ENCODE measurements around the gene ZNG1F.
"Not testable (repeated sequence)": the region's sequence is repeated elsewhere in the genome, so short reads cannot be mapped to it uniquely, and the experiment has no call there.

The ZNG1F gene

DNA sequence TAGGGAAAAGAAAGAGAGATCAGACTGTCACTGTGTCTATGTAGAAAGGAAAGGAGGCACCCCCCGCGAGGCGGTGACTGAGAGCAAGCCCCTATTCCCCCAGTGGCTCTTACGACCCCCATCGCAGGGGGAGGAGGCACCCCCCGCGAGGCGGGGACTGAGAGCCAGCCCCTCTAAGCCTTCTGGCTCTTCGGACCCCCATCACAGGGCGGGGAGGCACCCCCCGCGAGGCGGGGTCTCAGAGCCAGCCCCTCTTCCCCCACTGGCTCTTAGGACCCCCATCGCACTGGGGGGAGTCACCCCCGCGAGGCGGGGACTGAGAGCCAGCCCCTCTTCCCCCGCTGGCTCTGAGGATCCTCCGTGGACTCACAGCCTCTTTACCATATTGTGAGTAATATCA is 84.6 kb downstream of the ZNG1F start:
- H3K27ac ChIP-seq (ENCODE audit: low read depth in 2 of 2, low read length in 2 of 2); H3K36me3 ChIP-seq (ENCODE audit: control insufficient read depth in 2 of 2, insufficient read depth in 2 of 2, low read length in 2 of 2): not testable (repeated sequence)

DNA sequence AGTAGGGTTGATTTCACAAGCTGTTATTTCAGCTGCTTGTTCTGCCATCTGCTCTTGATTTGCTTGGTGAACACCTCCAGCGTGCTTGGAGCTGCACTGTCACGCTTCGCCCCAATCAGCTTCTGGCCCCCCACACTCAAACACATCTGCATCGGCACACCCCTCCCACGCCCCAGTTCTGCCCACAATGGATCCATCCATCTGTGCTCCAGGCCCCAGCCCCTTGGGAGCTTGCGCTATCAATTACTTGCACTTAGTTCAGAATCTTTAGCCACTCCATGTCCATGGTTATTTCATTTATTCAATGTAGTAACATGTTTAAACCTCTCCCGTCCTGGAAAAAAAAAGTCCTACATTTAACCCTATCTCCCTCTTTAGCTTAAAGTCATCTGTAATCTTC is 88.6 kb downstream of the ZNG1F start:
- H3K4me3 ChIP-seq (ENCODE audit: low read length in 2 of 2); H3K9ac ChIP-seq (ENCODE audit: low read depth in 1 of 2, low read length in 2 of 2); H3K36me3 ChIP-seq (ENCODE audit: control insufficient read depth in 2 of 2, insufficient read depth in 2 of 2, low read length in 2 of 2); H3K4me1 ChIP-seq (ENCODE audit: control insufficient read depth in 2 of 2, insufficient read depth in 2 of 2, low read length in 2 of 2); H3K27me3 ChIP-seq (ENCODE audit: control insufficient read depth in 2 of 2, insufficient read depth in 2 of 2, low read length in 2 of 2); H3K9me3 ChIP-seq (ENCODE audit: control insufficient read depth in 2 of 2, low read length in 2 of 2); H3K27ac ChIP-seq (ENCODE audit: low read depth in 2 of 2, low read length in 2 of 2): not testable (repeated sequence)

More for the DNA sequence above, 84.6 kb downstream of the ZNG1F start:
- H3K4me3 ChIP-seq (ENCODE audit: low read length in 2 of 2); H3K27me3 ChIP-seq (ENCODE audit: control insufficient read depth in 2 of 2, insufficient read depth in 2 of 2, low read length in 2 of 2); H3K9me3 ChIP-seq (ENCODE audit: control insufficient read depth in 2 of 2, low read length in 2 of 2); H3K4me1 ChIP-seq (ENCODE audit: control insufficient read depth in 2 of 2, insufficient read depth in 2 of 2, low read length in 2 of 2); H3K9ac ChIP-seq (ENCODE audit: low read depth in 1 of 2, low read length in 2 of 2): not testable (repeated sequence)

DNA sequence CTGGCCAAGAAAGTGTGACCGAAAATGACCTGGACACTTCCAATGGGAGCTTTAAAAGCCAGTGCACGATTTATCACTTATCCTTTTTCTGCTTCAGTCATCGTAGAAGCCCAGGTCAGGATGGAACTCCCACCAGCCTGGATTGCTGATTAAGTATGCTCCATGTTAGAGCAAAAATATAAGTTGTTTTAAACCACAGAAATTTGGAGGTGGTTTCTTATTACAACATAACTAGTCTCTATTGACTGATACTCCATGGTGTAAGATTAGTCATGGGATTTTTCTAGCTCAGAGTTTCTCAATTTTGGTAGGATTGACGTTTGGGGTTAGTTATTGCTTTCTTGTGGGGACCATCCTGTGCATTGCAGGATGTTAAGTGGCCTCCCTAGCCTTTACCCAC is 90.4 kb downstream of the ZNG1F start:
- not testable (repeated sequence) for H3K9ac ChIP-seq (ENCODE audit: low read depth in 1 of 2, low read length in 2 of 2); H3K4me1 ChIP-seq (ENCODE audit: control insufficient read depth in 2 of 2, insufficient read depth in 2 of 2, low read length in 2 of 2); H3K4me3 ChIP-seq (ENCODE audit: low read length in 2 of 2); H3K36me3 ChIP-seq (ENCODE audit: control insufficient read depth in 2 of 2, insufficient read depth in 2 of 2, low read length in 2 of 2); H3K27ac ChIP-seq (ENCODE audit: low read depth in 2 of 2, low read length in 2 of 2); H3K9me3 ChIP-seq (ENCODE audit: control insufficient read depth in 2 of 2, low read length in 2 of 2); H3K27me3 ChIP-seq (ENCODE audit: control insufficient read depth in 2 of 2, insufficient read depth in 2 of 2, low read length in 2 of 2)

DNA sequence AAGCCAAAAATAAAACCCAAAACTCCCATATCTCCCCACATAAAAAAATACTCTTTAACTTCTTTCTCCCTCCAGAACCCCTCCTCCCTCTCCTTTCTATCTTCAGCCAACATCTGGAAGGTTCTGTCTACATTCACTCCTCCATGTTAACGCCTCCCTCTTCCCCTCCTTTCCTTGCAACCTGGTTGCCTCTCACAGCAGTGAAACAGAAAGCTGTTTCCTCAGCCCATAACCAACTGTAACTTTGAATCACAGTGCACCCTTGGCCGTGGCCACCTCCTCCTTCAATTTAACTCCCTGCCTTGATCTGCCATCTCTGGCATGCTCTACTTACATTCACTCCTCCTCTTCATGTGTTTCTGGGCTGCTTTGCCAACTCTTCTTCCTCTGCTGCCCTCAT is 94.1 kb downstream of the ZNG1F start:
- H3K27me3 ChIP-seq (ENCODE audit: control insufficient read depth in 2 of 2, insufficient read depth in 2 of 2, low read length in 2 of 2); H3K9ac ChIP-seq (ENCODE audit: low read depth in 1 of 2, low read length in 2 of 2); H3K4me1 ChIP-seq (ENCODE audit: control insufficient read depth in 2 of 2, insufficient read depth in 2 of 2, low read length in 2 of 2); H3K27ac ChIP-seq (ENCODE audit: low read depth in 2 of 2, low read length in 2 of 2); H3K9me3 ChIP-seq (ENCODE audit: control insufficient read depth in 2 of 2, low read length in 2 of 2); H3K4me3 ChIP-seq (ENCODE audit: low read length in 2 of 2); H3K36me3 ChIP-seq (ENCODE audit: control insufficient read depth in 2 of 2, insufficient read depth in 2 of 2, low read length in 2 of 2): not testable (repeated sequence)

DNA sequence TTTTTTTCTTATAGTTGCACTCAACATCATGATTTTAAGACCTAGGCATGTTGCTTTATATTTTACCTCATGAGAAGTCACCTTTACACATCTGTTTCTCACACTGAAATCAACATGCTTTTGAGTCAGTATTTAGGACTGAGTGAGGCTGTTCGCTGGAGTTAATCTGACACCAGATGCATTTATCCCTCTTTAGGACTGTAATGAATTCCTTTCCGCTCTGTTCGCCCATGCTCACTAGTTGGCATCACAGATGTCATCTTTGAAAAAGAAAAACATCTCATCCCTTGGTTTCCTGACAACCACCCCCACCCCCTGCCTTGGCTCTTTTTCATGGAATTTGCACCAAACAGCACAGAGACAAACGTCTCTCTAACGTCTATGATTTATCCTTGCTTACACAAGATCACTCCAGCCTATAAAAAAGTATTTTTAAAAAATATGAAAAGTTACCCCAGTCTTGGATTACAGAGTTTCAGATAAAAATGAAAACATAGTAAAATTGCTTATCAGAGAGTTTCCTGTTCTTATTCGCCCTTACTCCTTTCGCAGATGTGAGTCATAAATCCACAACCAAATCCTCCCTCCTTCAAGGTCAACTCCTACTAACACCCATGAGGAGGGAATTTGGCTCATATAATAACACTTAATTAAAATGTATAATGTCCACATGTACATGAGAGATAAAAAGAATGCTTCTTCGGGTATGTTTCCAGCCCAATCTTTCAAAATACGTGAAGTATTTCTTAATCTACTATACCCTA is 94.9 kb downstream of the ZNG1F start:
- not testable (repeated sequence) for H3K9me3 ChIP-seq (ENCODE audit: control insufficient read depth in 2 of 2, low read length in 2 of 2); H3K9ac ChIP-seq (ENCODE audit: low read depth in 1 of 2, low read length in 2 of 2); H3K4me3 ChIP-seq (ENCODE audit: low read length in 2 of 2); H3K36me3 ChIP-seq (ENCODE audit: control insufficient read depth in 2 of 2, insufficient read depth in 2 of 2, low read length in 2 of 2); H3K4me1 ChIP-seq (ENCODE audit: control insufficient read depth in 2 of 2, insufficient read depth in 2 of 2, low read length in 2 of 2); H3K27ac ChIP-seq (ENCODE audit: low read depth in 2 of 2, low read length in 2 of 2); H3K27me3 ChIP-seq (ENCODE audit: control insufficient read depth in 2 of 2, insufficient read depth in 2 of 2, low read length in 2 of 2)

DNA sequence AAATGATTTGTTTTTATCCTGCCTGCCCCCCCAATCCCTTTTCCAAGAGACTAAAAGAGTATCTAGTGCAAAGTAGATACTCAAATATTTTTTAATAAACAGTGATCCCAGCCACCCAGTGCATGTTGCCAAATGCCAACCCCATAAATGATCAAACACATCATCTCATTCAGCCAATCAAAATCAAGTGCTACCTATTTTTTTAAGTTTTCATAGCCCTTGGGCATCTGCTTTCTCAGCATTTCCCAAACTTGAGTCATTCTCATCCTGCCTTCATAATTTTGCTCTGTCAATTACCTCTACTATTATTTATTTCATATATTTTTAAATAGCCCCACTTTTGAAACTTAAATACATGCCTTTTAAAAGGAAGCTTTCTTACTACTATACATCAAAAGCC is 98.2 kb downstream of the ZNG1F start:
- H3K36me3 ChIP-seq (ENCODE audit: control insufficient read depth in 2 of 2, insufficient read depth in 2 of 2, low read length in 2 of 2); H3K27me3 ChIP-seq (ENCODE audit: control insufficient read depth in 2 of 2, insufficient read depth in 2 of 2, low read length in 2 of 2); H3K9ac ChIP-seq (ENCODE audit: low read depth in 1 of 2, low read length in 2 of 2); H3K4me3 ChIP-seq (ENCODE audit: low read length in 2 of 2); H3K9me3 ChIP-seq (ENCODE audit: control insufficient read depth in 2 of 2, low read length in 2 of 2); H3K4me1 ChIP-seq (ENCODE audit: control insufficient read depth in 2 of 2, insufficient read depth in 2 of 2, low read length in 2 of 2); H3K27ac ChIP-seq (ENCODE audit: low read depth in 2 of 2, low read length in 2 of 2): not testable (repeated sequence)

DNA sequence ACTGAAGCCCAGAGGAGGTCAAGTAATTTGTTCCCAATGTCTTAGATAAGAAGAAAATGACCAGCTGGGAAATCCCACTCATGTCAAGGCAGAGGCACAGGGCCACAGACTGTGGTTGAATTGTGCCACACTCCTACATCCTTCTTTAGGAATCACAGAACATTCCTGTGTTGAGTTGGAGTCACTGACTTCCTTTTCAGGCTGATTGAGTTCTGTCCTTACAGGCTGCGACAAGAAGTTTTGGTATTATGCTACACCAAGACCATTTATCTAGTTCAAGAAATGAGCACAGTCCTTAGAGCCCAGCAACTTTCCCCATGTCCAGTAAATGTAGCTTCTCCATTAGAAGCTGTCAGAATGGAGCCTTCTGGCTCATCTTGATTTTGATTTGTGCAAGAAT is 98.7 kb downstream of the ZNG1F start:
- H3K9me3 ChIP-seq (ENCODE audit: control insufficient read depth in 2 of 2, low read length in 2 of 2); H3K27ac ChIP-seq (ENCODE audit: low read depth in 2 of 2, low read length in 2 of 2); H3K9ac ChIP-seq (ENCODE audit: low read depth in 1 of 2, low read length in 2 of 2); H3K4me3 ChIP-seq (ENCODE audit: low read length in 2 of 2); H3K4me1 ChIP-seq (ENCODE audit: control insufficient read depth in 2 of 2, insufficient read depth in 2 of 2, low read length in 2 of 2); H3K27me3 ChIP-seq (ENCODE audit: control insufficient read depth in 2 of 2, insufficient read depth in 2 of 2, low read length in 2 of 2); H3K36me3 ChIP-seq (ENCODE audit: control insufficient read depth in 2 of 2, insufficient read depth in 2 of 2, low read length in 2 of 2): not testable (repeated sequence)

DNA sequence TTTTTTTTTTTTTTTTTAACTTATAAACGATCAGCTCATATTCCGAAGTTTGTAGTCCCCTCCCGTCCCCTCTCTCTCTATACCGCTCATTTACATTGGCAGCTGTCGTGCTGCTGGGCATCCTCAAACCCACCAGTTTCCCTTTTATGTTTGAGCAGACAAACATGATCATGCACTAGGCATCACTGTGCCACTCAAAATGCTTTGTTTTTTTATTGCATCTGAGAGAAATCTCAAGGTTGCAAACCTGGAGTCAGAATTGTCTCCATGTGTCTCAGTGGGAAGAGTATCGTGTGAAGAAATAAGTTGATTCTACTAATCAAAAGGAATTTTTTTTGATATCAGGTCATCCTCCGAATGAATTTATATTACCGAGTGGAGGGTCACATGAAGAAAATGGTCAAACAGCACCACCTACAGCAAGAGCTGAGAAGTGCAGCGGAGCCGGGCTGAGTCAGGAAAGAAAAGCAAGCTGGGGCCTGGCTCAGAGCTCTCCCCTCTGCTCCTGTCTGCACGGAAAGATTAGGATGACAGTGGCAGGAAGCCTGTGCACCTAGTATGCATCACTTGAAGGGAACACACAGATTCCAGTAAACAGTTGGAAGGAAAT is 100.6 kb downstream of the ZNG1F start:
- H3K9me3 ChIP-seq (ENCODE audit: control insufficient read depth in 2 of 2, low read length in 2 of 2); H3K36me3 ChIP-seq (ENCODE audit: control insufficient read depth in 2 of 2, insufficient read depth in 2 of 2, low read length in 2 of 2); H3K4me3 ChIP-seq (ENCODE audit: low read length in 2 of 2); H3K4me1 ChIP-seq (ENCODE audit: control insufficient read depth in 2 of 2, insufficient read depth in 2 of 2, low read length in 2 of 2); H3K27ac ChIP-seq (ENCODE audit: low read depth in 2 of 2, low read length in 2 of 2); H3K27me3 ChIP-seq (ENCODE audit: control insufficient read depth in 2 of 2, insufficient read depth in 2 of 2, low read length in 2 of 2); H3K9ac ChIP-seq (ENCODE audit: low read depth in 1 of 2, low read length in 2 of 2): not testable (repeated sequence)

DNA sequence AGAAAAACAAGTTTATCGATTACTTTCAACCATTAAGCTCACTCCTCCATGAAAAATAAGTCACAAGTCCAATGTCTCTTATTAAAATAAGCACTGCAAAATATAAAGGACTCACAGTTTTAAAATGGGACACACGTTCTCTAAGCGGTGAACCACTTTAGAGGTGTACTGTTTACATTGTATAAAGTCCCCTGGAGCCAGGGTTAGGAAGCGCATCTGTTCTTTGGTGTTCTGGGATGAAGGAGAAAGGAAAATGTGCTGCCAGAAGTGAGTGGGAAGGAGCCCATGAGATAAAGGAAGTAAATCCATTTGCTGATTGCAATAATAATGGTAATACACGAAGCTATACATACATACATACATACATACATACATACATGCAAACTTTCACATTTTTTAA is 101.2 kb downstream of the ZNG1F start:
- H3K4me1 ChIP-seq (ENCODE audit: control insufficient read depth in 2 of 2, insufficient read depth in 2 of 2, low read length in 2 of 2); H3K27me3 ChIP-seq (ENCODE audit: control insufficient read depth in 2 of 2, insufficient read depth in 2 of 2, low read length in 2 of 2); H3K4me3 ChIP-seq (ENCODE audit: low read length in 2 of 2); H3K27ac ChIP-seq (ENCODE audit: low read depth in 2 of 2, low read length in 2 of 2); H3K9me3 ChIP-seq (ENCODE audit: control insufficient read depth in 2 of 2, low read length in 2 of 2); H3K9ac ChIP-seq (ENCODE audit: low read depth in 1 of 2, low read length in 2 of 2); H3K36me3 ChIP-seq (ENCODE audit: control insufficient read depth in 2 of 2, insufficient read depth in 2 of 2, low read length in 2 of 2): not testable (repeated sequence)

DNA sequence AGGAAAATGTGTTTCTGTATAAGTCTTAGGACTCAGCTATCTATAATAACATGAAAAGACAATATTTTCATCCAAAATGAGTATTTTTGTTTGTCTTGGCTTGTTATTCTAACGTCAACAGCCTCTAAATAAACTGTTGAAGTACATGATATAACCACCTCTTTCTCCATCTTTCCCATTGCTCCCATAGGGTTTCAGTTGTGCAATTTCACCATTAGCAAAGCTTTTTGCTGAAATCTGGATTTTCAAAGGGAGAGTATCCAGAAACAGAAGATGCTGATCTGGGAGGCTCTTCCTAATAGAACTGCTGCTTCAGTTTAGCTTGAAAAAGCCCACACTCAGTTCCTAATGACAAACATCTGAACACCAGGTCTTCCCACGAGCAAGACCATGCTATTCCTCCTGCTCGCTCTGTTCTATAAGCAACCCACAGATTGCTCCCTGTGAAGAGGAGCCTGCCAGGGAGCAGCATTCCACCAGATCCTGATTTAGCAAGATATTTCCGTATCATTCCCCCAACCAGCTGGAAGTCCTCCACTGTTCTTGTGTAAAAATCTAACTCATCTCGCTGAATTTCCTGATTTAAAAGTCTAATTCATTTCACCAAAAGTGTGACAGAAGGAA is 101.8 kb downstream of the ZNG1F start:
- H3K4me3 ChIP-seq (ENCODE audit: low read length in 2 of 2); H3K9me3 ChIP-seq (ENCODE audit: control insufficient read depth in 2 of 2, low read length in 2 of 2); H3K9ac ChIP-seq (ENCODE audit: low read depth in 1 of 2, low read length in 2 of 2); H3K4me1 ChIP-seq (ENCODE audit: control insufficient read depth in 2 of 2, insufficient read depth in 2 of 2, low read length in 2 of 2); H3K27me3 ChIP-seq (ENCODE audit: control insufficient read depth in 2 of 2, insufficient read depth in 2 of 2, low read length in 2 of 2); H3K36me3 ChIP-seq (ENCODE audit: control insufficient read depth in 2 of 2, insufficient read depth in 2 of 2, low read length in 2 of 2); H3K27ac ChIP-seq (ENCODE audit: low read depth in 2 of 2, low read length in 2 of 2): not testable (repeated sequence)

All from mucosa of rectum (tissue), 2 donors.